LoVo (cell line): Measurements from ENCODE around the gene OR2A42.
"Not testable (repeated sequence)": the region's sequence is repeated elsewhere in the genome, so short reads cannot be mapped to it uniquely, and the experiment has no call there.

ENCODE experiments used
- DNase-seq: peaks from one replicate; pipeline ENCODE4 v3.0.0-alpha.2; 2016; ENCODE audit warnings: low spot score

The OR2A42 gene

GRCh38 chr7:144223675-144224074 lies 15.7 kb downstream of the OR2A42 start:
- not testable (repeated sequence) for DNase-seq

GRCh38 chr7:144220531-144220930 lies 18.9 kb downstream of the OR2A42 start:
- DNase-seq, result not testable (repeated sequence)

GRCh38 chr7:144219149-144219548 lies 20.3 kb downstream of the OR2A42 start:
- not testable (repeated sequence) for DNase-seq

- not testable (repeated sequence) for DNase-seq
Measured at GRCh38 chr7:144218581-144218980, 20.8 kb downstream of the OR2A42 start.

GRCh38 chr7:144217200-144217599 lies 22.2 kb downstream of the OR2A42 start:
- DNase-seq, result not testable (repeated sequence)

GRCh38 chr7:144205306-144205705 lies 34.1 kb downstream of the OR2A42 start:
- not testable (repeated sequence) for DNase-seq

GRCh38 chr7:144203086-144203485 lies 36.3 kb downstream of the OR2A42 start:
- not testable (repeated sequence) for DNase-seq

GRCh38 chr7:144201978-144202377 lies 37.4 kb downstream of the OR2A42 start:
- DNase-seq, result not testable (repeated sequence)

- not testable (repeated sequence) for DNase-seq
Measured at GRCh38 chr7:144198934-144199333, 40.5 kb downstream of the OR2A42 start.

- DNase-seq, result not testable (repeated sequence)
Measured at GRCh38 chr7:144195212-144195872, 44.1 kb downstream of the OR2A42 start, which contains the start of gene ARHGEF35. ARHGEF35 (minus strand) TSS chr7:144195833; CDS start chr7:144188383, 7,450 bp downstream.

- DNase-seq, result not testable (repeated sequence)
Measured at GRCh38 chr7:144194453-144194852, 45.0 kb downstream of the OR2A42 start.

GRCh38 chr7:144193782-144194181 lies 45.6 kb downstream of the OR2A42 start:
- not testable (repeated sequence) for DNase-seq

- not testable (repeated sequence) for DNase-seq
Measured at GRCh38 chr7:144188578-144189171, 50.7 kb downstream of the OR2A42 start.

- DNase-seq, result not testable (repeated sequence)
Measured at GRCh38 chr7:144187848-144188247, 51.6 kb downstream of the OR2A42 start.

- not testable (repeated sequence) for DNase-seq
Measured at GRCh38 chr7:144183166-144183565, 56.2 kb downstream of the OR2A42 start, which contains the start of gene CTAGE4. CTAGE4 (plus strand) TSS chr7:144183466; CDS start chr7:144183504, 38 bp downstream.

- DNase-seq, result not testable (repeated sequence)
Measured at GRCh38 chr7:144179165-144179479, 60.3 kb downstream of the OR2A42 start.

GRCh38 chr7:144178380-144179164 lies 60.8 kb downstream of the OR2A42 start:
- DNase-seq, result peak; percentile 39
